Gastroesophageal sphincter (tissue), 3 donors: Measurements from ENCODE around the gene PHF23.

Experiments used
- EP300 ChIP-seq: sonication (generic); formaldehyde crosslinking; IDR thresholded peaks from one replicate; pipeline ENCODE4 v1.6.1; 2017; ENCODE audit warnings: antibody characterized with exemption, mild to moderate bottlenecking
- POLR2A ChIP-seq, 2 donors: fragments of 450-650 bp; IDR thresholded peaks; one replicate each; pipeline ENCODE4 v1.6.1; 2017; ENCODE audit warnings: antibody characterized with exemption in 2 of 2, mild to moderate bottlenecking in 2 of 2, moderate library complexity in 1 of 2
- TF ChIP-seq, protein P1 (sequence below), 4 experiments: fragments of 200-600 bp in 2 of 4; fragments of 450-650 bp in 2 of 4; sonication (generic) in 1 of 4; IDR thresholded peaks; one replicate each; pipeline ENCODE4 v1.5.1; 2017 to 2019; ENCODE audit warnings: antibody characterized with exemption in 4 of 4, mild to moderate bottlenecking in 2 of 4, moderate library complexity in 2 of 4

DNA sequence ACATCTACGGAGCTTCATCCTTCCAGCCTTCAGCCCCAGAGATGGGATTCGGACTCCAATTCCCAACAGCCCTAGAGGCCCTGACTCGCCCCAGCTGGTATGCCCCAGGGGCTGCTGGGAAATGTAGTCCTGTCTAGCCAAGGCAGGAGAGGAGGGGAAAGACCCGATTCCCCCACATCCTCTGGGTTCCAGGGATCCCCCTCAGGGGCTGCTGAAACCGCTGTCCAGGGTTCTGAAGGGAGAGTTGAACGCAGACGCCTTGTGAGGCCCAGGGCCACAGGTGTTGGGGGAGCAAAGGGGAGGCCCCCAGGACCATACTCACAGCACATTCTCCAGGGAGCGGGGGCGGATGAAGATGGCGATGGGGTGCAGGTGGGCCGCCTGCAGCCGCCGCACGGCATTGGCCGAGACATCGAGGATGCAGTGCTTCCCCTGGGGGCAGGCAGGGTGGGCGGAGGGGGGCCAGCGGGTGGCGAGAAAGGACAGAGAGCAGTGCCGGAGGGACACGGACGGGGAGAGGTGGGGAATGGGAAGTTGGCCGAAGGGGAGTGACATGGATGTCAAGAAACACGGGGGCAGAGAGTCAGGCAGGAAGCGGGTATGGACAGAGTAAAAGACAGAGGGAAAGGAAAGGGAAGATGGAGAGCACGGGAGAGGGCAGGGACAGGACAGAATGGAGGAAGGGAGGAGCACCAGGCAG, 47.5 kb downstream of the PHF23 start:
- TF ChIP-seq EP300 (no peak), POLR2A (IDR thresholded peaks at IDR 0.05) (no peak)
- TF ChIP-seq, protein P1, sequence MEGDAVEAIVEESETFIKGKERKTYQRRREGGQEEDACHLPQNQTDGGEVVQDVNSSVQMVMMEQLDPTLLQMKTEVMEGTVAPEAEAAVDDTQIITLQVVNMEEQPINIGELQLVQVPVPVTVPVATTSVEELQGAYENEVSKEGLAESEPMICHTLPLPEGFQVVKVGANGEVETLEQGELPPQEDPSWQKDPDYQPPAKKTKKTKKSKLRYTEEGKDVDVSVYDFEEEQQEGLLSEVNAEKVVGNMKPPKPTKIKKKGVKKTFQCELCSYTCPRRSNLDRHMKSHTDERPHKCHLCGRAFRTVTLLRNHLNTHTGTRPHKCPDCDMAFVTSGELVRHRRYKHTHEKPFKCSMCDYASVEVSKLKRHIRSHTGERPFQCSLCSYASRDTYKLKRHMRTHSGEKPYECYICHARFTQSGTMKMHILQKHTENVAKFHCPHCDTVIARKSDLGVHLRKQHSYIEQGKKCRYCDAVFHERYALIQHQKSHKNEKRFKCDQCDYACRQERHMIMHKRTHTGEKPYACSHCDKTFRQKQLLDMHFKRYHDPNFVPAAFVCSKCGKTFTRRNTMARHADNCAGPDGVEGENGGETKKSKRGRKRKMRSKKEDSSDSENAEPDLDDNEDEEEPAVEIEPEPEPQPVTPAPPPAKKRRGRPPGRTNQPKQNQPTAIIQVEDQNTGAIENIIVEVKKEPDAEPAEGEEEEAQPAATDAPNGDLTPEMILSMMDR (IDR thresholded peaks at IDR 0.05): no peak
